ENCODE data around the gene GRK7.
A peak's percentile ranks its signal among the peaks of the same experiment; 100 is the strongest.
"Not testable (repeated sequence)": the region's sequence is repeated elsewhere in the genome, so short reads cannot be mapped to it uniquely, and the experiment has no call there.

GRK7 gene

DNA sequence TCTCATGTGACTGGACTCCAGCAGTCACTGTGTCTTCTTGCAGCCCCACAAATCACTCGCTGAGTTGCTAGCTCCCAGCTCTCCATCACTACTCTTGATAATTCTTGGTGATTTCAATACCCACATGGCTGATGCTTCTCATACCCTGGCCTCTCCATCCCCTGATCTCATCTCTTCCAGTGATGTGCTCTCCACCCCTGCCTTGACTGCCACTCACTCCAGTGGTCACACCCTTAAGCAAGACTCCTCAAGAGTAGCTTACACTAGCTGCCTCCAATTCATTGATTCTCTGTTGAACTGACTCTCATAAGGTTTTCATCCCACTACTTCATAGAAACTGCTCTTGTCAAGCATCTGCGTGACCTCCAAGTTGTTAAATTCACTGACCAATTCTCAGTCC, 837 bp downstream of the GRK7 start:
- DNase-seq = no peak

DNA sequence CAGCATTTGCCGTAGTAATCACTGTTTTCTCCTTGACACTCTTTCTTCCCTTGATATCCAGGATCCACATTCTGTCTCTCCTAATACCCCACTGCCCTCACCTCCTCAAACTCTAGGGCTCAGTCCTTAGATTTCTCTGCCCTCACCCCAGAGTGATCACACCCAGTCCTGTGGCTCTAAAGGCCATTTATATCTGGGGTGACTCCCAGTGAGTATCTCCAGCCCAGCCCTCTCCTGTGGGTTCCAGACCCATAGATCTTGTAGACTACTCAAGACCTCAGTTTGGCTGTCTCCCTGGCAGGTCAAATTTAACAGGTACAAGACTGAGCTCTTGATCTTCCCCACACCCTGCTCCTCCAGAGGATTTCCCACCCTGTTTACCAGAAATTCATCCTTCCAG, 1.3 kb downstream of the GRK7 start:
- no peak for DNase-seq

DNA sequence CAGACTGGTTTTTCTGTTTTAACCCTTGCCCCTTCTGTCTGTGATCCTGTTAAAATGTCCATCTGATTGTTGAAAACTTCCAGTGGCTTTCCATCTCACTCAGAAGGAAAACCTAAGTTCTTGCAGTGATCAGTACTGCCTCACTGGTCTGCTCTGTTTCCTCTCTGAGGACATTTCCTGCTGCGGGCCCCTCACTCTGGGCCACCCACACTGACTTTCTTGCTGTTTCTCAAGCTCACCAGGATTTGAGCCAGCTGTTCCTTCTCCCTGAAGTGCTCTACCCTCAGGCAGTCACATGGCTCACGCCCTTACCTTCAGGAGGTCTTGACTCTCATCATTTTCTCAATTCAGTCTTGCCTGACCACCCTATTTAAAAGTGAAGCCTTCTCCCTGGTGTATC, 1.8 kb downstream of the GRK7 start:
- DNase-seq = no peak

DNA sequence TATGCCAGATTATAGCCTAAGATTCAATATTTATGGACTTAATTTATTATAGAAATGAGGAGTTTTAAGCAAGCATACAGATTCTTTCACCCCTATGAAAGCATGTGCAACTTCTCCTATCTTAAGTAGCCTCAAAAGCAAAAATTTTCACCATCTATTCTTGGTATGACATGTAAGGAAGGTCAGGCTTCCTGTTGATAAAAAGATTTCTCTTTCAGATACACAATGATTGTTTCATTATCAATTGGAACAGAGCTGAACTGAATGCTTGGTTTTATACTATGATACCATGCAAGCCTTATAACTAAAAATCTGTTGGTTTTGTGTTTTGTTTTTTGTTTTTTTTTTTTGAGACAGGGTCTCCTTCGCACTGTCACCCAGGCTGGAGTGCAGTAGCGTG, 3.9 kb downstream of the GRK7 start:
- no peak for DNase-seq

DNA sequence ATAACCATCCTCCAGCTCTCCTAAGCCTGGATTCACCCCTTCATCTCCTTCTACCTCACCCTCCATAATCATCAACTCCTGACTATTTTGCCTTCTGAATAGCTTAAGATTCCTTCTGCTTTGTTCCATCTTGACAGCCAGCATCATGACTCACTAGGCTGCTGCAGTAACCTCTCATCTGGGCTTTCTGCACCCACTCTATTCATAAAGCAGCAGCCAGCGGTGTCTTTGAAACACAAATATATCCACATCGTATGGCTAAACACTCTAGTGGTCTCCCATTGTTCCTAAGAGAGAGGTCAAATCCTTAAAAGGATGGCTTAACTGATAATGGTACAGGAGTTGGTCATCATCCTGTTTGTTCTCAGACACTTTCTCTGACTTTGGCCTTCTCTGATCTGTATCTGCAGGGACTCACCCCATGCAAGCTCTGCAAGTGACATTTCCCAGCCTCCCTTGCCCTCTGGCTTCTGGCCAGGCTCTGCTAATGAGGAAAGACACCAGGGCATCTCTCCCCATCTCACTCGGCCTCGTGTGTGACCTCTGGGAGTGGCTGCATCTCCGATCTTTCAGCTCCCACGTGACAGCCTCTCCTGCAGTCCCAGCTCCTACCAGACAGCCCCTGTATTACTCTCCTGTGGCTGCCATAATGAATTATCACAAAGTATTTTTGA, 6.2 kb downstream of the GRK7 start:
- DNase-seq = no peak

DNA sequence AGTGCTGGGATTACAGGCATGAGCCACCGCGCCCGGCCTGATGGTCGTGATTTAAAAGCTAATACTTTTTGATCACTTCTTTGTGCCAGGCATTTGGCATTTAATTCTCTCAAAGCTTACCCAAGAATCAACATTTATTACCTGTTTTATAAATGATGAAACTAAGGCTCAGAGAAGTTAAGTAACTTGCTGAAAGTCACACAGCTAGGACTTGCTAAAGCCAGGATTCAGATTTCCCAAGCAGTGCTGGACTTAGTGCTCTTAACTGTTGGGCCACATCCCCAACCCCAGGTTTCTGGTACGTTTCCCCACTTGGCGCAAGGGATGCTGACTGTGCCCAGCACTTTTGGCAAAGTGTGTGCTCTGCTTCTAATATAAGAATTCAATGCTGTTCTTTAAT, 10.5 kb downstream of the GRK7 start:
- no peak for DNase-seq

DNA sequence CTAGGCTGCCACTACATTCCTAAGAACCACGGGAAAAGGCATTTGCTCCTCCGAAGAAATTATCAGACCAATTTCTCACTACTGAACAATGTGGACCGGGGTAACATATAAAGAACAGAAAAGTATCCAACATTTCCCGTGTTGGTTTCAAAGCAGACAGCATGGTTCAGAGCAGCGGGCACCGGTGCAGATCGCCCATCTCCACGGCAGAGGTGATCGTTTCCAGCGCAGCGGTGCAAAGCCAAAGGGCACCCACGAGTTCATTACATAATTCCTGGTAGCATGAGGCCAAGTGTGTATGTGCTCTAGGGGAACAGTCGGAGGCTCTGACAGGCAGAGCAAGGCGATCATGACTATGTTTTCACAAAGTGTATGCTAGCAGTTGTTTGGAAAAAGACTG, 13.2 kb downstream of the GRK7 start:
- no peak for DNase-seq

DNA sequence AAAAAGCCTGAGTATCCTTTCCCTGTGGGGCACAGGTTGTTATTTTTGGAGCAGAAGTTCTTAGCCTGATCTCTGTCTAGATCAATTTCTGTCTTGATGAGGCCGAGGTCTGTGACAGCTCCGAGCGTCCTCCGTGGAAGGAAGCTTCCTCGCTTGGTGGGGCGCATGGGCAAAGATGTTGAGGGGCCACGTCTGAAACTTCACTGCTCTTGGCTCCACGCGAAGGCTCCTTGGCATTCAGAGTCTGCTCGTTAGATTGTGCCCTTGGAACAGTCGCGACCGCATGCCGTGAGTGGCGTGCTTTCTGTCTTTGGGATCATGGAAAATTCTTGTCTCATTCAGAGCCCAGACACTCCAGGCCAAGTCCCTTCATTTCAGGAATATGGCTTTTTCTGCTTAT, 13.7 kb downstream of the GRK7 start:
- no peak for DNase-seq

DNA sequence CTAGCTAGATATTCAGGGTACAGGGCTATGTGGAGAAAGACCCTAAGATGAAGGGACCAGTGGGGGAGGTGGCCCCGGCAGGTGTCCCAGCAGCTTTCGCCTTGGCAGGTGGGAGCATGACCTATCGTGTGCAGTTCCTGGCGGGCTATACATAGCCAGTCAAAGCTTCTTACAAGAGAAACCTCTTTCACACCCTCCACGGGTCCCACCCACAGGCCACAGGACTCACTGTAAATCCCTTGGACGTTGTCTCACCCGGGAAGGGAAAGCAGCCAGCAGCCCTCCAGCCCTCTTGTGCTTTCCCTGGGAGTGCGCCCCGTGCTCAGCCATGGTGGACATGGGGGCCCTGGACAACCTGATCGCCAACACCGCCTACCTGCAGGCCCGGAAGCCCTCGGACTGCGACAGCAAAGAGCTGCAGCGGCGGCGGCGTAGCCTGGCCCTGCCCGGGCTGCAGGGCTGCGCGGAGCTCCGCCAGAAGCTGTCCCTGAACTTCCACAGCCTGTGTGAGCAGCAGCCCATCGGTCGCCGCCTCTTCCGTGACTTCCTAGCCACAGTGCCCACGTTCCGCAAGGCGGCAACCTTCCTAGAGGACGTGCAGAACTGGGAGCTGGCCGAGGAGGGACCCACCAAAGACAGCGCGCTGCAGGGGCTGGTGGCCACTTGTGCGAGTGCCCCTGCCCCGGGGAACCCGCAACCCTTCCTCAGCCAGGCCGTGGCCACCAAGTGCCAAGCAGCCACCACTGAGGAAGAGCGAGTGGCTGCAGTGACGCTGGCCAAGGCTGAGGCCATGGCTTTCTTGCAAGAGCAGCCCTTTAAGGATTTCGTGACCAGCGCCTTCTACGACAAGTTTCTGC, 15.0 kb downstream of the GRK7 start:
- DNase-seq = no peak

DNA sequence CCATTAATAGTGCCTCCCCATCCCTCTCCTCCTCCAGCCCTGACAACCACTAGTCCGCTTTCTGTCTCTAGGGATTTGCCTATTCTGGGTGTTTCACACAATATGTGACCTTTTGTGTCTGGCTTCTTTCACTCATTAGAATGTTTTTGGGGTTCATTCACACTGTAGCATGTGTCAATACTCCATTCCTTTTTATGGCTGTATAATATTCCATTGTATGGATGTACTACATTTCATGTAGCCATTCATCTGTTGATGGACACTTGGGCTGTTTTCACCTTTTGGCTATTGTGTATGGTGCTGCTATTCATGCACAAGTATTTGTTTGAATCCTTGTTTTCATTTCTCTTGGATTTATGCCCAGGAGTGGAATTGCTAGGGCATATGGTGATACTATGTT, 16.5 kb downstream of the GRK7 start:
- DNase-seq = no peak

DNA sequence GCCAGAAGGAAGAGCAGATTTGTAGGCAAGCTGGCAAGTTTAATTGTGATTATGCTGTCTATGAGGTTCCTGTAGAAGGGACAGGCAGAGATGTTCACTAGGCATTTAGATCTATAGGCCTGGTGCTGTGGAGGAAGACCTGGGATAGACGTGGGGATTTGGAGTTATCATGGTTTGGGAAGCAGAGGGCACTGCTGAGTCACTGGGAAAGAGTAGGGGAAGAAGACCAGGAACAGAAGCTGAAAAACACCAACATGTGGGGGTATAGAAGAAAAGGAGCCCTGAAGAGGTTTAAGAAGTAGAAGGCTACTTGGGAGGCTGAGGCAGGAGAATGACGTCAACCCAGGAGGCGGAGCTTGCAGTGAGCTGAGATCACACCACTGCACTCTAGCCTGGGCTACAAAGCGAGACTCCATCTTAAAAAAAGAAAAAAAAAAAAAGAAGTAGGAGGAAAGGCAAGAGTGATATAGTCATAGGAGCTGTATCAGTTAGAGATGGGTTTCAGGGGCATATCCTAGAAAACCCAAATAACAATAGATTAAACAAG, 19.3 kb downstream of the GRK7 start:
- DNase-seq = no peak

DNA sequence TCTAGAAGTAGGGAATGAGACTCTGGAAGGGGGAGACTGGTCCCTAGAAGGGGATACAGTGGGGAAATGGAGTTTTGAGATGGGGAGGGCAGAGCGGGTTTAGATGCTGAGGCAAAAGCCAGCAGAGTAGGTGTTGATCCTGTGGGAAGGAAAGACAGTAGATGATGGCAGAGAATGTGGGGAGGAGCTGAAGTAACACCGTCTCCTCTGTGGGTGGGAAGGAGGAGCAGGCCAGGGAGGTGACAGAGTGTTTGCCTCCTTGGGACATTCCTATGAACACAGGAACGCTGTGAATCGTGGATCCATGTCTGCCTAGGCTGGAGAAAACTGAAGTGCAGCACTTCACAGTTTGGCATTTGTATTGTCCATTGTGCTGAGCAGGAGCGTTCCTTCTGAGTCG, 20.4 kb downstream of the GRK7 start:
- no peak for DNase-seq

DNA sequence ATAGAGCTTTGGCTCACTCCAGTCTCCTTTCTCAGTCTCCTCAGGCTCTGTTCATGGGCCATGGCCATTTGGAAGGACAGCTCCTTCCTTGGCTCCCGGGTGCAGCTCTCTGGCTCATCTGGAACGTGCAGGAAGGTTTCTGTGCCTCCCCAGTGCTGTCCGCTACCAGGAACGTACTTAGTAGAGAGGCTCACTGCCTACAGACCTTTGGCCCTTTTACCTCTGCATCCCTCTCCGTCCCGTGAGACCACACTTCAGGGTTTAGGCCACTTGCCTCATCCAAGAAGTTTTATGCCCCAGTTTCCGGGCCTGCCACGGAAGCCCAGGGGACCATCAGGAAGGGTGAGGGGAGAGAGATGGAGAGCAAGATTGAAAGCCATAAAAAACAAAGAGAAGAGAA, 20.9 kb downstream of the GRK7 start:
- no peak for DNase-seq

DNA sequence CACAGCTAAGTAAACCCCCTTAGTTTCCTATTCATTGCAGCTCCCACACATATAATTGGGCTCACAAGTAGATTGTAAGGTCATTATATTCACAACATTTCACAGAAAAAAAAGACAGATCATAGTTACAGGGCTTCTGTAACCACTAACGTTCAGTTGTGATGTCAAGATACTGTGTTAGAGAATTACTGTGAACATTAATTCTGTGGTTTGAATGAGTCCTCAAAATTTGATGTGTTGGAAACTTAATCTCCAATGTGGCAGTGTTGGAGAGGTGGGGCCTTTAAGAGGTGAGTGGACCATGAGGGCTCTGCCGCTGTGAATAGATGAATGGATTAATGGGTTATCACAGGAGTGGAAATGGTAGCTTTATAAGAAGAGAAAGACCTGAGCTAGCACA, 21.3 kb downstream of the GRK7 start:
- DNase-seq = no peak

DNA sequence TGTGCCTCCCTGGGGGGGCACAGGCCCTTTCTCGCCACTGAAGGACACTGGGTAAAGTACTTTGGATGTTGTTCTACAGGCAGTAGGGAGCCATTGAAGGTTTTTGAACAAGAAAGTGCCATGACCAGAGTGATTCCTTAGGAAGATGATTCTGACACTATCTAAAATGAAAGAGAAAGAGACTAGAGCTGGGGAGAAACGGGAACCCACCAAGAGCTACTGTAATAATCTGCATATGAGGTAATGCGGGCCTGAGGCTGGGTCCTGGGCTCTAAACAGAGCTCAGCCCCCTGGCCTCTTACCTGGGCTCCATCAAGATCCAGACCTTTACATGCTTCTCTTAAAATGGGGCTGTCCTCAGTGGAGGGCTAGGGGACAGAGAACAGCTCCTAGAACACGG, 24.9 kb downstream of the GRK7 start:
- DNase-seq = no peak

DNA sequence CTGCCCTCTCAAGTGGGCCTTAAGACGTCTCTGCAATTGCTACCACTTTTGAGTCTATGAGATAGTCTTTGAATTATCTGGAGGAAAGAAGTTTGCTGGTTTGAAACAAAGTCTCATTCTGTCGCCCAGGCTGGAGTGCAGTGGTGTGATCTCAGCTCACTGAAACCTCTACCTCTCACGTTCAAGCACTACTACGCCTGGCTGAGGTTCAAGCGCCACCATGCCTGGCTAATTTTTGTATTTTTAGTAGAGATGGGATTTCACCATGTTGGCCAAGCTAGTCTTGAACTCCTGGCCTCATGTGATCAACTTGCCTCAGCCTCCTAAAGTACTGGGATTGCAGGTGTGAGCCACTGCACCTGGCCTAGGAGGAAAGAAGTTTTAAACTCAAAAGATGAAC, 25.5 kb downstream of the GRK7 start:
- not testable (repeated sequence) for DNase-seq

DNA sequence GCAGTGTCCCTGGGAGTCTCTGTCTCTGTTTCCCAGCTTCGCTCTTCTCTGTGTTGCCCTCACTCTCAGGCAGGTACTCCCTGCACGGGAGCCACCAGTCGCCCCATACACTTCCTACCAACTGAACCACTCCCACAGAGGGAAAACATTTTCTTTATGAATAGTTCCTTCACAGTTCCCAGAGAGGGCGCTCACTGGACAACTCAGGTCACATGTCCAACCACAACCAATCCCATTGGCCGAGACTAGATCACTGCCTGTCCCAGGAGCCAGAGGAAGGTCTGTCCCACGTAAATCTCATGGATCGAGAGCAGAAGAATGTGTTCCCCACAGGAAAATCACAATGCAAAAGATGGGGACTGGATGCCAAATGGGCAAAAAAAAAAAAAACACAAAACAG, 26.1 kb downstream of the GRK7 start:
- no peak for DNase-seq

DNA sequence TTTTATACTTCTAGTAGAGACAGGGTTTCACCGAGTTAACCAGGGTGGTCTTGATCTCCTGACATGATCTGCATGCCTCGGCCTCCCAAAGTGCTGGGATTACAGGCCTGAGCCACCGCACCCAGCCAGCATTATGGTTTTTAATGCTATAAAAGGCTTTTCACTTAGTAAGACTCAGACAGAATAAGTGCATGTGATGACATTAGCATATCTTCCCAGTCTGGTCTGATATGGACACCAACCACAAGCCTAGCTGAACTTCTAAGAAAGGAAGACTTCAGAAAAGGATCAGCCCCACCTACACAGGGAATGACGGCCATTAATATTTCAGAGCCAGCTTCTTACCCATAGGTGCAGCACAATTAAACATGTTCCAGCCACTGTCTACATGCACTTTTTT, 27.0 kb downstream of the GRK7 start:
- no peak for DNase-seq

DNA sequence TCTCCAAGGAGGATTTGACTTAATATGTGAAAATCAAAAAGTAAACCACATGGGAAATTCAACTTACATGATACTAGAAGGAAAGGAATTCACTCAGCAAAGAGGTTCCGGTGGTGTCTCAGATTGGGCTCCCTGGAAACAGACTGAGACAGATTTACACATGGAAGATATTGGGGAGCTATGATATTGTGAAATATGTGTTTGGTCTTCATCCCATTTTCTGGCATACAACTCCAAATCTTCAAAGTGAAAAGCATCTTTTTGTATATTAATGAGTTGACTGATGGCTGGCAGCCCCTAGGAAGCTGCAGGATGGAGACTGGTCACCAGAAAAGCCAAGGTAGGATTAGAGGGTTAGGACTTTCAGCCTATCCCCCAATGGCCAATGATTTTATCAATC, 29.3 kb downstream of the GRK7 start:
- DNase-seq = no peak

DNA sequence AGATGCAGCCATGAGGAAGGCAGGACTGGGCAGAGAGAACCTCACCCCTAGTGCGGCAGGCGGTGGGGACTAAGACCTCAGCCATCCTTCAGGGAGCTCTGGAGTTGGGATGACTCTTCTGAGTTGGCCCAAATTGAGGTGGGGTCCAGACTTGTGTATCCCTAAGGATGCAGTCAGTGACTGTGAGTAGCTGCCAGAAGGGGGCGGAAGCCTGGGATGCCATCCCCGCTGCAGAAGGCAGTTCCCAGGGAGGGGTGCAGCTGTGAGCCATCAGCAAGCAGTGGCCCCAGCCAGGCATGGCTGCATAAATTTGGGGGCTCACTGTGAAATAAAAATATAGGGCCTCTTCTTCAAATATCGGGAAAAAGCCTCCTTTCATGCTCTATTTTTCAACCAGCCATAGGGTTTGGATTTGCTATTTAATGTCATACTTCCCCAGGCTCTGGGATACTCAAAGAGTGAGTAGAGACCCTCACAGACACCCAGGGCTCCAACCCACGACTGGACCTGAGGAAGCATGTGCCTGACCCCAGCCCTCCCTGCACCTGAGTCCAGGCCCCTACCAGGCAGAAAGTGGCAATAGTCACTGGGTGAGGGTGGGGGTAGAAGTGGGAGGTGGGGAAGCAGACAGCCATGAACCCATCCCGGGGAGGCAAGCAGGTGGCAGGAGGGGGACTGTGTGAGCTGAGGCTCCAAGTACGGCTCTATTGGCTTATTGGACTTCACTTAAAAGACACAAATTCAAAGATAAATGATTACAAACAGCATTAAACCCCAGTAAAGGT, 30.5 kb downstream of the GRK7 start:
- DNase-seq = no peak

DNA sequence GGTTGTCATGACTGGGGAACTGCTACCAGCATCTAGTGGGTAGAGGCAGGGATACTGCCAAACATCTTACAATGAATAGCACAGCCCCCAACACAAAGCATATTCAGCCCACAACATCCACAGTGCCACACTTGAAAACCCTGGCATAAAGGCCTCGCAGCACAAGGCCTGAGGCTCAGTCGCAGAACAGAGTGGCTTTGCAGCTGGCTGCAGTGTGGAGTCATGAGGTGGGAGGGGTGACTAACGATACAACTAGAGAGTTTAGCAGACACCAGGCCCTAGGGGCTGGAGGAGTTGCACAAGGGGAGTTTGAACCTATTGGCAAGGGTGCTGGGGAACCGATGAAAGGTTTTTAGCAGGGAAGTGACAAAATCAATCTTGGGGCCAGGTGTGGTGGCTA, 32.1 kb downstream of the GRK7 start:
- DNase-seq = no peak

DNA sequence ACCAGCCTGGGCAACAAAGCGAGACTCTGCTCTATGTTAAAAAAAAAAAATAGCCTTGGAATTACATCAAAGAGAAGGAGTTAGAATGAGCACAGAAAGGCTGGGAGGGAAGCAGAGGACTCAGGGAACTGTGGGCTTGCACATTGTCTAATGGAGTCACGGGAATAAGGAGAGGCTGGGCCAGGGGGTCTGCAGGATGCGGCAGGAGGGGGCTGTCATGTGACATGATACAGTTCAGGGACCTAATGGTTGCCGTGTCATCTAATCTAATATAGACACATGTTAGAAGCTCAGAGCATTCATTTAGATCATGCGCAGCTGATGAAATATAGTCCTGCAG, 32.5 kb downstream of the GRK7 start:
- no peak for DNase-seq

DNA sequence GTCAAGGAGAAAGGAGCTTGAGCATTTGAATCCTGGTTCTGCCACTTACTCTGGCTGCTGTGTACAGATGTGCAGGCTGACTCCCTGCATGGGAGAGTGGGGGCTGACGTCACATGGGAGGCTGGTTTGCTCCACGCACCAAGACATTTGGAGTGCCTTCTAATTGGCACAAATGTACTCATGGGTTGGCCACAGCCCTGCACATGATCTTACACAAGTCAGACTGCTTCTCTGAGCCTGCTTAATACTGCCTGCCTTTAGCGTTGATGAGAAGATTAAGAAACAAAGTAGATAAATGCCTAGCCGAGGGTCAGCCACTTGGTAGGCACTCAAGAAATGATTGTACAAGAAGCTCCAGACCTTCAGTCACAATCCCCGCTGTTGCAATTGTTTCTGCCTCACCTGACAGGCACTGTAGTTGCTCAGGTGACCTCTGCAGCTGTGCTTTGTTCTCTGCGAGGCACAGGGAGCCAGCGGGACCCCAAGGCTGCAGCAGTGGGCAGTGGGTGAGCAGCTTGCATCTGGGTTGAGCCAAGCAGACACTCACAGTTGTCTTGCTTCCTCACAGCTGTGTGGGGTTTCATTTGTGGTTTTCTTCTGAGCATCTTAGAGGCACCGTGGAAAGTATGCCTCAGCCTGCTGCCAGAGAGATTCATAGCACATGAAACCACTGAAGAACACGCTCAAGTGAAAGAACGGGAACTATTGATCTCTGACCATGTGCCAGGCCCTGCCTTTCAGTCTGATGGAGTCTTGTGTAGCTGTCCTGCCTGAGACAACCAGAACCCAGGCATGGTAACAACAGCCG, 33.1 kb downstream of the GRK7 start:
- peak; percentile 80 for DNase-seq
